Hepatocyte (in vitro differentiated cells): ENCODE measurements around the gene SEC16B.

Experiments
- CTCF ChIP-seq: fragments of 200-600 bp; sonication (generic); IDR thresholded peaks from 2 replicates; pipeline ENCODE4 v1.5.1; 2016; ENCODE audit warnings: antibody characterized with exemption, mild to moderate bottlenecking; ENCODE audit not compliant: poor library complexity
- EZH2 ChIP-seq: fragments of 200-600 bp; sonication (generic); IDR thresholded peaks from 2 replicates; pipeline ENCODE4 v1.6.1; 2016; ENCODE audit warnings: antibody characterized with exemption, mild to moderate bottlenecking, borderline replicate concordance
- EZH2phosphoT487 ChIP-seq: fragments of 200-600 bp; sonication (generic); IDR thresholded peaks from one replicate; pipeline ENCODE4 v1.6.1; 2018; ENCODE audit warnings: antibody characterized with exemption, mild to moderate bottlenecking, low read depth, moderate library complexity; ENCODE audit not compliant: unreplicated experiment, severe bottlenecking

GRCh38 chr1:177979272-177979671 lies 9.4 kb upstream of the SEC16B start:
- TF ChIP-seq CTCF, result no peak
- TF ChIP-seq EZH2, result no peak
- no peak for TF ChIP-seq EZH2phosphoT487
